GM10266 (cell line): ENCODE data around the gene LGSN.
"Not testable (repeated sequence)": the region's sequence is repeated elsewhere in the genome, so short reads cannot be mapped to it uniquely, and the experiment has no call there.

Source experiments
- DNase-seq: peaks from one replicate; pipeline ENCODE4 v3.0.0; 2012; ENCODE audit errors: extremely low spot score
- CTCF ChIP-seq: IDR thresholded peaks from 2 replicates; pipeline ENCODE4 v1.5.1; 2012; ENCODE audit warnings: mild to moderate bottlenecking, low read depth; ENCODE audit not compliant: control insufficient read depth, insufficient read depth; ENCODE audit errors: missing control alignments

Gene LGSN

GRCh38 chr6:63349401-63349800 lies 29.6 kb upstream of the LGSN start:
- no peak for TF ChIP-seq CTCF
- no peak for DNase-seq

GRCh38 chr6:63348836-63349235 lies 29.1 kb upstream of the LGSN start:
- no peak for TF ChIP-seq CTCF
- no peak for DNase-seq

GRCh38 chr6:63347599-63347998 lies 27.8 kb upstream of the LGSN start:
- no peak for DNase-seq
- no peak for TF ChIP-seq CTCF

GRCh38 chr6:63346217-63346835 lies 26.5 kb upstream of the LGSN start:
- no peak for TF ChIP-seq CTCF
- DNase-seq = no peak

- DNase-seq = no peak
- TF ChIP-seq CTCF = no peak
Measured at GRCh38 chr6:63340351-63340750, 20.6 kb upstream of the LGSN start.

- DNase-seq = not testable (repeated sequence)
Measured at GRCh38 chr6:63334652-63335051, 14.9 kb upstream of the LGSN start.

GRCh38 chr6:63333440-63333839 lies 13.7 kb upstream of the LGSN start:
- DNase-seq = no peak
- no peak for TF ChIP-seq CTCF

GRCh38 chr6:63326630-63327029 lies 6.8 kb upstream of the LGSN start:
- not testable (repeated sequence) for DNase-seq
